Measurements from ENCODE around the gene TLR8. TPM values are rescaled to one million over a fixed set of nuclear protein-coding genes. Genes with fewer than 3 reads are reported as not detected.

The TLR8 gene
- total and polyA plus RNA-seq, 2 of the 13 experiments (the other 11 are each of a cell fraction or from before 2014, with no cell fraction given): not detected

DNA sequence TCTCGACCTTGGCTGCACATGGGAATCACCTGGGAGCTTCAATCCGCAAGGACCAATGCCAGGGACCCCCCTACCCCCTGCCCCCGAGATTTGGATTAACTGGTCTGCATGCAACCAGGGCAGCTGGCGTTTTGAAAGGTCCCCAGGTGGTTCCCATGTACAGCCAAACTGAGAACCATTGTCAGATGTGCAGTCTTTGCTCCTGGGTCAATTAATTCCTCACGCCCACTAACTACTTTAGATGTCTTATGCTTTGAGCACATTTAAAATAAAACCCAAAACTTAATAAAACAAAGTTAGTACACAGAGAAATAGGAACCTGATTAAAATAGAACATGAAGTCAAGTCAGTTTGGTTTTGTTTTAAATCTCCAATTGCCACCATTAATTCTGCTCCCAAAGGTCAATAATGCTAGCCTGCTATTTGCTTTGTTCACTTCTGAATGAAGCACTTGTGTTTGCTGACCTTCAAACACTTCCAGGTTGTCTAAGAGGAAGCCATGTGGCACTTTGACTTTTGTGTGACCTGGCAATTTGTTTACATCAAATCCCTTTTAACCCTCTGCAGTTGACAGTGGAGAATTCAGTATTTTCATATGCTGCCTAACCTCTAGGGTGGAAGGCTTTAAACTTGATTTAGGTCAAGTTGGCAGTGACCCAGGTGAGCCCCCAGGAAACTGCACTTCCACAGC, 41.3 kb downstream of the TLR8 start (continued):
- TF ChIP-seq GMEB2 (CRISPR knock-in tag; IDR thresholded peaks at IDR 0.05; ENCODE audit: low read depth) (no peak), ZNF605 (CRISPR knock-in tag; IDR thresholded peaks at IDR 0.05) (0 out of 2 replicates have a peak, but pooled peaks have one; percentile 32), HNF1A (IDR thresholded peaks at IDR 0.05; ENCODE audit: low read depth) (peak; percentile 25; the same call in 1 of the 2 replicates), HNF1A (CRISPR knock-in tag; IDR thresholded peaks at IDR 0.05; ENCODE audit: borderline replicate concordance) (no peak), ARID5B (CRISPR knock-in tag; IDR thresholded peaks at IDR 0.05) (peak; percentile 82), CREBL2 (CRISPR knock-in tag; IDR thresholded peaks at IDR 0.05; ENCODE audit: borderline replicate concordance) (no peak), ZNF563 (CRISPR knock-in tag; IDR thresholded peaks at IDR 0.05) (no peak), HHEX (CRISPR knock-in tag; IDR thresholded peaks at IDR 0.05) (peak; percentile 50; the same call in 1 of the 2 replicates)
- TF ChIP-seq, protein P1, sequence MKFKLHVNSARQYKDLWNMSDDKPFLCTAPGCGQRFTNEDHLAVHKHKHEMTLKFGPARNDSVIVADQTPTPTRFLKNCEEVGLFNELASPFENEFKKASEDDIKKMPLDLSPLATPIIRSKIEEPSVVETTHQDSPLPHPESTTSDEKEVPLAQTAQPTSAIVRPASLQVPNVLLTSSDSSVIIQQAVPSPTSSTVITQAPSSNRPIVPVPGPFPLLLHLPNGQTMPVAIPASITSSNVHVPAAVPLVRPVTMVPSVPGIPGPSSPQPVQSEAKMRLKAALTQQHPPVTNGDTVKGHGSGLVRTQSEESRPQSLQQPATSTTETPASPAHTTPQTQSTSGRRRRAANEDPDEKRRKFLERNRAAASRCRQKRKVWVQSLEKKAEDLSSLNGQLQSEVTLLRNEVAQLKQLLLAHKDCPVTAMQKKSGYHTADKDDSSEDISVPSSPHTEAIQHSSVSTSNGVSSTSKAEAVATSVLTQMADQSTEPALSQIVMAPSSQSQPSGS (CRISPR knock-in tag; IDR thresholded peaks at IDR 0.05): 0 out of 2 replicates have a peak, but pooled peaks have one; percentile 18
- TF ChIP-seq, protein P2, sequence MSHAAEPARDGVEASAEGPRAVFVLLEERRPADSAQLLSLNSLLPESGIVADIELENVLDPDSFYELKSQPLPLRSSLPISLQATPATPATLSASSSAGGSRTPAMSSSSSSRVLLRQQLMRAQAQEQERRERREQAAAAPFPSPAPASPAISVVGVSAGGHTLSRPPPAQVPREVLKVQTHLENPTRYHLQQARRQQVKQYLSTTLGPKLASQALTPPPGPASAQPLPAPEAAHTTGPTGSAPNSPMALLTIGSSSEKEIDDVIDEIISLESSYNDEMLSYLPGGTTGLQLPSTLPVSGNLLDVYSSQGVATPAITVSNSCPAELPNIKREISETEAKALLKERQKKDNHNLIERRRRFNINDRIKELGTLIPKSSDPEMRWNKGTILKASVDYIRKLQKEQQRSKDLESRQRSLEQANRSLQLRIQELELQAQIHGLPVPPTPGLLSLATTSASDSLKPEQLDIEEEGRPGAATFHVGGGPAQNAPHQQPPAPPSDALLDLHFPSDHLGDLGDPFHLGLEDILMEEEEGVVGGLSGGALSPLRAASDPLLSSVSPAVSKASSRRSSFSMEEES (CRISPR knock-in tag; IDR thresholded peaks at IDR 0.05): peak; percentile 62; the same call in 1 of the 2 replicates
- TF ChIP-seq, protein P3, sequence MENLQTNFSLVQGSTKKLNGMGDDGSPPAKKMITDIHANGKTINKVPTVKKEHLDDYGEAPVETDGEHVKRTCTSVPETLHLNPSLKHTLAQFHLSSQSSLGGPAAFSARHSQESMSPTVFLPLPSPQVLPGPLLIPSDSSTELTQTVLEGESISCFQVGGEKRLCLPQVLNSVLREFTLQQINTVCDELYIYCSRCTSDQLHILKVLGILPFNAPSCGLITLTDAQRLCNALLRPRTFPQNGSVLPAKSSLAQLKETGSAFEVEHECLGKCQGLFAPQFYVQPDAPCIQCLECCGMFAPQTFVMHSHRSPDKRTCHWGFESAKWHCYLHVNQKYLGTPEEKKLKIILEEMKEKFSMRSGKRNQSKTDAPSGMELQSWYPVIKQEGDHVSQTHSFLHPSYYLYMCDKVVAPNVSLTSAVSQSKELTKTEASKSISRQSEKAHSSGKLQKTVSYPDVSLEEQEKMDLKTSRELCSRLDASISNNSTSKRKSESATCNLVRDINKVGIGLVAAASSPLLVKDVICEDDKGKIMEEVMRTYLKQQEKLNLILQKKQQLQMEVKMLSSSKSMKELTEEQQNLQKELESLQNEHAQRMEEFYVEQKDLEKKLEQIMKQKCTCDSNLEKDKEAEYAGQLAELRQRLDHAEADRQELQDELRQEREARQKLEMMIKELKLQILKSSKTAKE (CRISPR knock-in tag; IDR thresholded peaks at IDR 0.05; ENCODE audit: borderline replicate concordance): 0 out of 2 replicates have a peak, but pooled peaks have one; percentile 35

Measured in HepG2 (cell line).